Vagina (tissue), 2 donors: ENCODE measurements around the gene ANKRD28.

Experiments
- POLR2A ChIP-seq, 2 donors: fragments of 450-650 bp; IDR thresholded peaks; one replicate each; pipeline ENCODE4 v1.6.1; 2017; ENCODE audit warnings: antibody characterized with exemption in 2 of 2, mild to moderate bottlenecking in 2 of 2, moderate library complexity in 2 of 2
- TF ChIP-seq, protein P1 (sequence below), 3 experiments: fragments of 450-650 bp in 2 of 3; fragments of 200-600 bp in 1 of 3; sonication (generic) in 1 of 3; IDR thresholded peaks; one replicate each; pipeline ENCODE4 v1.5.1; 2017 to 2019; ENCODE audit warnings: antibody characterized with exemption in 3 of 3, mild to moderate bottlenecking in 2 of 3, moderate library complexity in 2 of 3

DNA sequence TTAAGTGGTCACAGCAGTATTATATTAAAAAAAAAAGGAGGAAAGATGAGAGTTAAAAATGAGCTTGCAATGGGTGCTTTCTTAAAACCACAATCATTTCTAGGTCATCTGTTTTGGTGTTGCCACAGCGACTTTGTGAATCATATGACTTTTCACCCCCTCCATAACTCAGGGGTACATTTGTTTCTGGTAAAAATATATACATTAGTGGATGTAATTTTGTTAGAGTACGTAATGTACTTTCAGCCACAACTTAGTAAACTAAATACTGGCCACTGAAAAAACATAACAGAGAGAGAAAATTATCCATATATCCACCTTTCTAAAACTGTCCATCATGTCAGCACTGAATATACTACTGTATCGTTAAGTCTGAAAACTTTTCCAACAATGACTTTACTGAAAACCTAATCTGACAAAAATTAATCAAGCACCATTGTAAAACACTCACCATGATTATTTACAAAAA, 3.4 kb downstream of the ANKRD28 start:
- TF ChIP-seq, protein P1, sequence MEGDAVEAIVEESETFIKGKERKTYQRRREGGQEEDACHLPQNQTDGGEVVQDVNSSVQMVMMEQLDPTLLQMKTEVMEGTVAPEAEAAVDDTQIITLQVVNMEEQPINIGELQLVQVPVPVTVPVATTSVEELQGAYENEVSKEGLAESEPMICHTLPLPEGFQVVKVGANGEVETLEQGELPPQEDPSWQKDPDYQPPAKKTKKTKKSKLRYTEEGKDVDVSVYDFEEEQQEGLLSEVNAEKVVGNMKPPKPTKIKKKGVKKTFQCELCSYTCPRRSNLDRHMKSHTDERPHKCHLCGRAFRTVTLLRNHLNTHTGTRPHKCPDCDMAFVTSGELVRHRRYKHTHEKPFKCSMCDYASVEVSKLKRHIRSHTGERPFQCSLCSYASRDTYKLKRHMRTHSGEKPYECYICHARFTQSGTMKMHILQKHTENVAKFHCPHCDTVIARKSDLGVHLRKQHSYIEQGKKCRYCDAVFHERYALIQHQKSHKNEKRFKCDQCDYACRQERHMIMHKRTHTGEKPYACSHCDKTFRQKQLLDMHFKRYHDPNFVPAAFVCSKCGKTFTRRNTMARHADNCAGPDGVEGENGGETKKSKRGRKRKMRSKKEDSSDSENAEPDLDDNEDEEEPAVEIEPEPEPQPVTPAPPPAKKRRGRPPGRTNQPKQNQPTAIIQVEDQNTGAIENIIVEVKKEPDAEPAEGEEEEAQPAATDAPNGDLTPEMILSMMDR (IDR thresholded peaks at IDR 0.05), result no peak
- TF ChIP-seq POLR2A (IDR thresholded peaks at IDR 0.05), result no peak
